ENCODE measurements around the gene ESX1.

DNA sequence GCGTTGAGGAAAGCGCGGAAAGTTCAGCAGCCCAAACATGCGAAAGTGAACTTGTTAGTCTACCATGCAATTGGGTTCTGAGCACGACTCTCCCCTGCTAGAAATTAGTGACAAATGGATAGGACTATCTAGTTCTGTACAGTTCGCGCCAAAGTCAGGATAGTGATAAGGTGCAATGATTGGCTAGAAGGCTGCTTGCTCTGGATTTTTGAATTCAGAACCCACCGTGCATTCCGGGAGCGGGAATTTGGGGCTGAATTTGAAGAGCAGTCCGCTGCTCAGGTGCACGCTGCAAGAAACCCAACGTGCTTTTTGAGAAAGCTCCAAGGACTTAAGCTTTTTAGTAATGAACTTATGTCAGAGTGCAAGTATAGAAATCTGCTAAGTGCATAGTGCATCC is 732 bp upstream of the ESX1 start:
- TF ChIP-seq EZH2 (IDR thresholded peaks at IDR 0.05; ENCODE audit: borderline replicate concordance, insufficient read depth, low read depth, low read length, poor library complexity, severe bottlenecking) = no peak
- TF ChIP-seq, protein P1, sequence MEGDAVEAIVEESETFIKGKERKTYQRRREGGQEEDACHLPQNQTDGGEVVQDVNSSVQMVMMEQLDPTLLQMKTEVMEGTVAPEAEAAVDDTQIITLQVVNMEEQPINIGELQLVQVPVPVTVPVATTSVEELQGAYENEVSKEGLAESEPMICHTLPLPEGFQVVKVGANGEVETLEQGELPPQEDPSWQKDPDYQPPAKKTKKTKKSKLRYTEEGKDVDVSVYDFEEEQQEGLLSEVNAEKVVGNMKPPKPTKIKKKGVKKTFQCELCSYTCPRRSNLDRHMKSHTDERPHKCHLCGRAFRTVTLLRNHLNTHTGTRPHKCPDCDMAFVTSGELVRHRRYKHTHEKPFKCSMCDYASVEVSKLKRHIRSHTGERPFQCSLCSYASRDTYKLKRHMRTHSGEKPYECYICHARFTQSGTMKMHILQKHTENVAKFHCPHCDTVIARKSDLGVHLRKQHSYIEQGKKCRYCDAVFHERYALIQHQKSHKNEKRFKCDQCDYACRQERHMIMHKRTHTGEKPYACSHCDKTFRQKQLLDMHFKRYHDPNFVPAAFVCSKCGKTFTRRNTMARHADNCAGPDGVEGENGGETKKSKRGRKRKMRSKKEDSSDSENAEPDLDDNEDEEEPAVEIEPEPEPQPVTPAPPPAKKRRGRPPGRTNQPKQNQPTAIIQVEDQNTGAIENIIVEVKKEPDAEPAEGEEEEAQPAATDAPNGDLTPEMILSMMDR (IDR thresholded peaks at IDR 0.05) = no peak

All from B cell (primary cell).